SK-N-SH (cell line): ENCODE measurements around the gene CTCF. TPM values are rescaled to one million over a fixed set of nuclear protein-coding genes. Genes with fewer than 3 reads are reported as not detected.

Experiments used
- CTCF ChIA-PET: fragments of 300-600, 350-600 bp; formaldehyde crosslinking; extraction: SDS; loops from one replicate; lab custom pipeline; 2021; lab: Yijun Ruan, JAX
- POLR2A ChIA-PET: fragments of 350-600 bp; sonication (Branson Sonifier 250); formaldehyde crosslinking; extraction: SDS; loops from one replicate; lab custom pipeline; 2020; ENCODE audit warnings: antibody characterized with exemption, inconsistent platforms; lab: Yijun Ruan, JAX
- DNase-seq: peaks from one replicate; pipeline ENCODE4 v3.0.0; 2012
- H2AFZ ChIP-seq: fragments of 200-600 bp; sonication (generic); 2 replicates; pipeline ENCODE4 v1.8.1; 2016; ENCODE audit warnings: antibody characterized with exemption, mild to moderate bottlenecking, low read depth
- H3F3A ChIP-seq: fragments of 200-600 bp; sonication (generic); replicated peaks from 2 replicates; pipeline ENCODE3; 2016; ENCODE audit warnings: antibody characterized with exemption, mild to moderate bottlenecking; ENCODE audit not compliant: insufficient read depth
- H3K27ac ChIP-seq, 2 experiments: fragments of 200-500 bp in 1 of 2; fragments of 200-600 bp in 1 of 2; sonication (Bioruptor generic) in 1 of 2; sonication (generic), shearing (Covaris generic) in 1 of 2; 2 replicates each; pipeline versions ENCODE4 v1.5.1 to v1.6.1; 2014 to 2016; ENCODE audit warnings: low read depth in 2 of 2, inconsistent platforms in 1 of 2, low read length in 1 of 2, mild to moderate bottlenecking in 1 of 2, mixed read lengths in 1 of 2
- H3K27me3 ChIP-seq: fragments of 200-600 bp; sonication (generic), shearing (Covaris generic); 2 replicates; pipeline ENCODE4 v1.6.1; 2016; ENCODE audit warnings: mixed run types; ENCODE audit not compliant: insufficient read depth
- H3K36me3 ChIP-seq, 2 experiments: fragments of 200-500 bp in 1 of 2; fragments of 200-600 bp in 1 of 2; sonication (Bioruptor generic) in 1 of 2; sonication (generic) in 1 of 2; replicated peaks in 1 of 2; 2 replicates each; pipeline versions ENCODE3 to v1.5.1; 2014 to 2016; ENCODE audit warnings: low read length in 1 of 2, mild to moderate bottlenecking in 1 of 2; ENCODE audit not compliant: insufficient read depth in 2 of 2, control insufficient read depth in 1 of 2
- H3K4me1 ChIP-seq, 2 experiments: fragments of 200-500 bp in 1 of 2; fragments of 200-600 bp in 1 of 2; sonication (Bioruptor generic) in 1 of 2; sonication (generic), shearing (Covaris generic) in 1 of 2; 2 replicates each; pipeline versions ENCODE4 v1.5.1 to v1.6.1; 2014 to 2016; ENCODE audit warnings: low read depth in 1 of 2, low read length in 1 of 2, mixed run types in 1 of 2; ENCODE audit not compliant: insufficient read depth in 2 of 2, control insufficient read depth in 1 of 2
- H3K4me2 ChIP-seq: fragments of 200-600 bp; sonication (generic), shearing (Covaris generic); 2 replicates; pipeline ENCODE4 v1.6.1; 2017; ENCODE audit warnings: mixed run types
- H3K4me3 ChIP-seq, 2 experiments: fragments of 200-500 bp in 1 of 2; fragments of 200-600 bp in 1 of 2; sonication (Bioruptor generic) in 1 of 2; sonication (generic), shearing (Covaris generic) in 1 of 2; 2 replicates each; pipeline versions ENCODE4 v1.5.1 to v1.8.1; 2014 to 2016; ENCODE audit warnings: low read depth in 2 of 2, inconsistent platforms in 1 of 2, low read length in 1 of 2, mild to moderate bottlenecking in 1 of 2, mixed read lengths in 1 of 2, moderate library complexity in 1 of 2
- H3K79me2 ChIP-seq: fragments of 200-600 bp; sonication (generic); 2 replicates; pipeline ENCODE4 v1.8.1; 2017; ENCODE audit warnings: mild to moderate bottlenecking; ENCODE audit not compliant: insufficient read depth
- H3K9ac ChIP-seq: fragments of 200-600 bp; sonication (generic); 2 replicates; pipeline ENCODE4 v1.6.1; 2017; ENCODE audit warnings: mixed run types
- H3K9me2 ChIP-seq: fragments of 200-600 bp; sonication (generic); 2 replicates; pipeline ENCODE4 v1.6.1; 2017; ENCODE audit warnings: mixed run types
- H3K9me3 ChIP-seq: fragments of 200-600 bp; sonication (generic); 2 replicates; pipeline ENCODE4 v1.6.1; 2017; ENCODE audit warnings: mixed run types, mild to moderate bottlenecking, moderate library complexity
- H4K20me1 ChIP-seq: fragments of 200-600 bp; sonication (generic); 2 replicates; pipeline ENCODE4 v1.6.1; 2017; ENCODE audit warnings: mild to moderate bottlenecking, mixed run types; ENCODE audit not compliant: insufficient read depth
- CTCF ChIP-seq: fragments of 200-600 bp; sonication (generic); IDR thresholded peaks from 2 replicates; pipeline ENCODE4 v1.6.1; 2017; ENCODE audit warnings: antibody characterized with exemption, mild to moderate bottlenecking, moderate library complexity
- ELF1 ChIP-seq: IDR thresholded peaks from 2 replicates; pipeline ENCODE4 v1.4.0; 2012
- EP300 ChIP-seq, 2 experiments: IDR thresholded peaks; 2 replicates each; pipeline versions ENCODE4 v1.4.0 to v1.6.1; 2012; ENCODE audit warnings: borderline replicate concordance in 1 of 2, low read depth in 1 of 2, low read length in 1 of 2
- EZH2phosphoT487 ChIP-seq: fragments of 200-600 bp; sonication (generic); IDR thresholded peaks from 2 replicates; pipeline ENCODE4 v1.6.1; 2017; ENCODE audit warnings: low read depth, mixed run types, mild to moderate bottlenecking, antibody characterized with exemption, moderate library complexity, borderline replicate concordance
- FOXJ3 ChIP-seq: sonication (generic); formaldehyde crosslinking; IDR thresholded peaks from 2 replicates; pipeline ENCODE4 v1.5.1; 2020; ENCODE audit warnings: mild to moderate bottlenecking, missing genetic modification reagents
- GABPA ChIP-seq: IDR thresholded peaks from 2 replicates; pipeline ENCODE4 v1.4.0; 2012; ENCODE audit warnings: low read depth, mild to moderate bottlenecking
- MEF2A ChIP-seq: IDR thresholded peaks from 2 replicates; pipeline ENCODE4 v1.4.0; 2012; ENCODE audit warnings: low read depth, borderline replicate concordance
- NFIC ChIP-seq: IDR thresholded peaks from 2 replicates; pipeline ENCODE4 v1.4.0; 2012; ENCODE audit warnings: borderline replicate concordance
- PBX3 ChIP-seq: IDR thresholded peaks from 2 replicates; pipeline ENCODE4; 2012
- RAD21 ChIP-seq: IDR thresholded peaks from 2 replicates; pipeline ENCODE4 v1.6.1; 2012; ENCODE audit warnings: mild to moderate bottlenecking, low read length
- RFX5 ChIP-seq: IDR thresholded peaks from 2 replicates; pipeline ENCODE4 v1.6.1; 2012; ENCODE audit warnings: mild to moderate bottlenecking, improper control_type of control experiment, low read length
- RXRA ChIP-seq: IDR thresholded peaks from 2 replicates; pipeline ENCODE4 v1.4.0; 2012; ENCODE audit warnings: low read depth, mild to moderate bottlenecking, borderline replicate concordance
- SMC3 ChIP-seq: IDR thresholded peaks from 2 replicates; pipeline ENCODE4 v1.6.1; 2012; ENCODE audit warnings: low read depth, low read length, improper control_type of control experiment
- TAF1 ChIP-seq: IDR thresholded peaks from 2 replicates; pipeline ENCODE4 v1.6.1; 2012; ENCODE audit warnings: low read depth, mild to moderate bottlenecking, low read length, moderate library complexity, borderline replicate concordance
- TEAD4 ChIP-seq: IDR thresholded peaks from 2 replicates; pipeline ENCODE4 v1.4.0; 2012; ENCODE audit warnings: mild to moderate bottlenecking, borderline replicate concordance; ENCODE audit not compliant: insufficient read depth
- ZBTB33 ChIP-seq: IDR thresholded peaks from 2 replicates; pipeline ENCODE4 v1.4.0; 2012; ENCODE audit warnings: low read depth, borderline replicate concordance
- WGBS: methylation state at CpG from one replicate; pipeline ENCODE4 v1.1.6; 2017; ENCODE audit warnings: low lambda C conversion rate; 5-methylcytosine and 5-hydroxymethylcytosine counted together
- polyA plus RNA-seq, 3 experiments: library from polyadenylated mRNA; depleted of rRNA; stranded (reverse); fragments of >200 nt; gene quantifications; 2 replicates each; pipeline ENCODE4 v1.2.3, GENCODE V29; 2012

CTCF gene
- polyA plus RNA-seq, 1 of the 3 experiments (the other 2 are of a cell fraction) = 19.6 TPM

- Histone ChIP-seq H3K9me3 (no peaks in the 10 kb centered on the region), H3K27me3 (no peaks in the 10 kb centered on the region), H2AFZ (no peak overlapping the region), H3K79me2 (no peaks in the 10 kb centered on the region), H3K4me2 (no peak overlapping the region), H3K36me3 (peaks cover 0 to 3% of the 10 kb centered on the region in 2 experiments), H3K4me3 (no peak overlapping the region), H3K27ac (no peak overlapping the region), H4K20me1 (peaks cover 4% of the 10 kb centered on the region; the same call in 1 of the 2 replicates), H3F3A (peaks cover 4% of the 10 kb centered on the region), H3K9me2 (no peaks in the 10 kb centered on the region), H3K4me1 (peaks cover 0 to 10% of the 10 kb centered on the region in 2 experiments; a peak in 1 of 4 replicates), H3K9ac (no peak overlapping the region)
- CTCF ChIA-PET = interaction anchor here (0.7 to 16.5 kb wide), 8 partner anchors 8 to 130 kb away, joined by 3 to 263 read pairs (median 4); partner anchors contain the start of gene CTCF
- DNase-seq = peak; percentile 39
- WGBS = no CpG with 5 or more reads among the region's 4 CpGs
- TF ChIP-seq TEAD4 (no peak), ZBTB33 (no peak), RXRA (no peak), SMC3 (no peak), GABPA (no peak), EZH2phosphoT487 (no peak), MEF2A (no peak), NFIC (no peak), RFX5 (no peak), TAF1 (no peak), PBX3 (no peak), CTCF (no peak), EP300 (IDR thresholded peaks at IDR 0.05; ENCODE audit: borderline replicate concordance in 1 of 2, low read depth in 1 of 2, low read length in 1 of 2) (no peak), ELF1 (no peak), RAD21 (no peak), FOXJ3 (CRISPR knock-in tag) (no peak)
- POLR2A ChIA-PET = interaction anchor here (0.7 to 1.2 kb wide), 2 partner anchors 8 to 155 kb away, joined by 3 read pairs; partner anchors contain the start of genes ACD and TSNAXIP1
Measured at GRCh38 chr16:67651847-67652246, 89.5 kb downstream of the CTCF start.
